GM10248 (cell line): ENCODE results near the gene TRIOBP.

Experiments
- CTCF ChIA-PET: fragments of 300-600 bp; sonication (Branson Sonifier 250); formaldehyde crosslinking; extraction: SDS; loops from one replicate; lab custom pipeline; 2021; ENCODE audit warnings: antibody characterized with exemption; lab: Yijun Ruan, JAX
- POLR2A ChIA-PET: fragments of 350-650 bp; sonication (Branson Sonifier 250); formaldehyde crosslinking; extraction: SDS; loops from one replicate; lab custom pipeline; 2020; ENCODE audit warnings: antibody characterized with exemption; lab: Yijun Ruan, JAX
- DNase-seq: peaks from one replicate; pipeline ENCODE4 v3.0.0; 2012; ENCODE audit errors: extremely low spot score
- CTCF ChIP-seq: IDR thresholded peaks from 2 replicates; pipeline ENCODE4 v1.5.1; 2012; ENCODE audit warnings: mild to moderate bottlenecking, low read depth; ENCODE audit errors: extremely low read depth, missing control alignments, control extremely low read depth

The TRIOBP gene

GRCh38 chr22:37759281-37759680 is 62.4 kb downstream of the TRIOBP start:
- ChIA-PET POLR2A (no interaction called here), CTCF (interaction anchor here (1.5 kb wide), 1 partner anchor 9 kb away, joined by 5 read pairs; no protein-coding TSS in a partner anchor)
- DNase-seq: no peak
- TF ChIP-seq CTCF: no peak

DNA sequence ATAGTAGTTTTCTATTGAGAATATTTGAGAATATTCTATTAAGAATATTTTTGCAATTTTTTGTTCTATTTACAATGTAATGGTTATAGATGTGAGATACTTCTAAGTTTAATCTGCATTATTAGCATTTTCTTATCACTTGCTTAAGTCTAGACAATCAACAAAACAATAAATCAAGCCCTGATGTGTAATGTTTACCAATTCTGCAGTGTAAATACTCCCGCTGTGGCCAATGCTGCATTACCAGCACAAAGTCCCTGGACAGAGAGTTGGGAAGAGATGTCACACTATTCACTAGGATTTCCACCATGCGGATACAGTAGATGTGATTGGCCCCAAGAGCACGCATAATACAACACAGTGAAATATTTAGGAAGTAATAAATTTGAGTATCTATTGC is 63.3 kb downstream of the TRIOBP start:
- DNase-seq: no peak
- CTCF ChIA-PET: no interaction called here
- no peak for TF ChIP-seq CTCF
- POLR2A ChIA-PET: no interaction called here

GRCh38 chr22:37762389-37762836 is 65.6 kb downstream of the TRIOBP start:
- POLR2A ChIA-PET: no interaction called here
- TF ChIP-seq CTCF: no peak
- no peak for DNase-seq
- CTCF ChIA-PET: interaction anchor here (1.1 kb wide), 1 partner anchor 56 kb away, joined by 4 read pairs; no protein-coding TSS in a partner anchor

- TF ChIP-seq CTCF: no peak
- DNase-seq: no peak
- POLR2A ChIA-PET: no interaction called here
- CTCF ChIA-PET: no interaction called here
Observed at GRCh38 chr22:37763012-37763411, 66.2 kb downstream of the TRIOBP start.

- no peak for DNase-seq
- ChIA-PET POLR2A (no interaction called here), CTCF (interaction anchor here (1.7 kb wide), 1 partner anchor 10 kb away, joined by 5 read pairs; no protein-coding TSS in a partner anchor)
- TF ChIP-seq CTCF: no peak
Observed at GRCh38 chr22:37763652-37764051, 66.8 kb downstream of the TRIOBP start.

GRCh38 chr22:37764622-37765021 is 67.8 kb downstream of the TRIOBP start:
- CTCF ChIA-PET: interaction anchor here (0.7 to 1.7 kb wide), 3 partner anchors 11 to 174 kb away, joined by 3 to 5 read pairs (median 3); no protein-coding TSS in a partner anchor
- DNase-seq: no peak
- POLR2A ChIA-PET: no interaction called here
- TF ChIP-seq CTCF: no peak
